GM10266 (cell line): ENCODE measurements around the gene KNCN.

Experiments
- DNase-seq: peaks from one replicate; pipeline ENCODE4 v3.0.0; 2012; ENCODE audit errors: extremely low spot score
- CTCF ChIP-seq: IDR thresholded peaks from 2 replicates; pipeline ENCODE4 v1.5.1; 2012; ENCODE audit warnings: mild to moderate bottlenecking, low read depth; ENCODE audit not compliant: control insufficient read depth, insufficient read depth; ENCODE audit errors: missing control alignments

Gene KNCN

GRCh38 chr1:46497665-46498064 lies 53.8 kb downstream of the KNCN start:
- no peak for DNase-seq
- no peak for TF ChIP-seq CTCF

GRCh38 chr1:46497020-46497419 lies 54.4 kb downstream of the KNCN start:
- no peak for TF ChIP-seq CTCF

GRCh38 chr1:46496505-46496904 lies 54.9 kb downstream of the KNCN start:
- no peak for DNase-seq

More at GRCh38 chr1:46497020-46497419, 54.4 kb downstream of the KNCN start:
- no peak for DNase-seq

GRCh38 chr1:46495778-46496177 lies 55.7 kb downstream of the KNCN start:
- no peak for DNase-seq
- no peak for TF ChIP-seq CTCF

More at GRCh38 chr1:46496505-46496904, 54.9 kb downstream of the KNCN start:
- TF ChIP-seq CTCF: no peak
